GM12878 (cell line): ENCODE measurements around the gene CYTIP. TPM values are rescaled to one million over a fixed set of nuclear protein-coding genes. Genes with fewer than 3 reads are reported as not detected.

ENCODE experiments used
- ASH2L ChIP-seq: fragments of 300-600, 200-600 bp; sonication (generic); IDR thresholded peaks from 2 replicates; pipeline ENCODE4 v1.6.1; 2017; ENCODE audit warnings: low read depth, mild to moderate bottlenecking, borderline replicate concordance
- BCLAF1 ChIP-seq: fragments of 450-650 bp; IDR thresholded peaks from 2 replicates; pipeline ENCODE4 v1.6.1; 2017; ENCODE audit warnings: antibody characterized with exemption, mild to moderate bottlenecking, moderate library complexity
- CHD4 ChIP-seq: fragments of 200-600 bp; sonication (generic); IDR thresholded peaks from 2 replicates; pipeline ENCODE4 v1.6.1; 2016; ENCODE audit warnings: mild to moderate bottlenecking
- CTCF ChIP-seq, 3 experiments: IDR thresholded peaks in 2 of 3; conservative IDR thresholded peaks in 1 of 3; 2 replicates each; pipeline ENCODE4 v1.5.1; 2011; ENCODE audit warnings: low read depth in 3 of 3, low read length in 3 of 3, mild to moderate bottlenecking in 3 of 3, control low read depth in 2 of 3, moderate library complexity in 2 of 3, inconsistent platforms in 1 of 3, mixed read lengths in 1 of 3; ENCODE audit not compliant: control insufficient read depth in 2 of 3, insufficient read depth in 1 of 3; ENCODE audit errors: extremely low read depth in 1 of 3
- HDAC6 ChIP-seq: fragments of 200-600 bp; sonication (generic); IDR thresholded peaks from one replicate; pipeline ENCODE4 v1.8.0; 2017; ENCODE audit warnings: antibody characterized with exemption; ENCODE audit not compliant: unreplicated experiment
- HDGF ChIP-seq: fragments of 450-650 bp; IDR thresholded peaks from 2 replicates; pipeline ENCODE4 v1.6.1; 2016; ENCODE audit warnings: antibody characterized with exemption
- IKZF1 ChIP-seq: fragments of 450-650 bp; conservative IDR thresholded peaks from 2 replicates; pipeline ENCODE4 v1.6.1; 2017; ENCODE audit warnings: antibody characterized with exemption, mild to moderate bottlenecking
- IRF3 ChIP-seq: fragments of 450-650 bp; IDR thresholded peaks from 2 replicates; pipeline ENCODE4 v1.6.1; 2014; ENCODE audit warnings: mild to moderate bottlenecking
- KLF5 ChIP-seq: fragments of 450-650 bp; IDR thresholded peaks from 2 replicates; pipeline ENCODE4 v1.6.1; 2014; ENCODE audit warnings: mild to moderate bottlenecking; ENCODE audit not compliant: partially characterized antibody
- MEF2B ChIP-seq: fragments of 450-650 bp; IDR thresholded peaks from 2 replicates; pipeline ENCODE4 v1.6.1; 2018; ENCODE audit warnings: mild to moderate bottlenecking, moderate library complexity; ENCODE audit not compliant: partially characterized antibody, poor library complexity, severe bottlenecking
- MLLT1 ChIP-seq: fragments of 450-650 bp; IDR thresholded peaks from 2 replicates; pipeline ENCODE4 v1.6.1; 2016; ENCODE audit warnings: mild to moderate bottlenecking
- PAX5 ChIP-seq: IDR thresholded peaks from 2 replicates; pipeline ENCODE4 v1.6.1; 2011; ENCODE audit warnings: low read depth, low read length, borderline replicate concordance
- PAX8 ChIP-seq: fragments of 450-650 bp; IDR thresholded peaks from 2 replicates; pipeline ENCODE4 v1.6.1; 2017; ENCODE audit warnings: mild to moderate bottlenecking, moderate library complexity
- POU2F2 ChIP-seq: IDR thresholded peaks from 3 replicates; pipeline ENCODE4 v1.6.1; 2011; ENCODE audit warnings: low read depth, mild to moderate bottlenecking, low read length, borderline replicate concordance
- RUNX3 ChIP-seq: IDR thresholded peaks from 2 replicates; pipeline ENCODE4 v1.6.1; 2012; ENCODE audit warnings: low read length, inconsistent platforms
- SREBF2 ChIP-seq: IDR thresholded peaks from 2 replicates; pipeline ENCODE4 v1.6.1; 2012; ENCODE audit warnings: mild to moderate bottlenecking, low read length
- TCF12 ChIP-seq: IDR thresholded peaks from 2 replicates; pipeline ENCODE4 v1.6.1; 2011; ENCODE audit warnings: low read depth, mild to moderate bottlenecking, low read length
- ZNF592 ChIP-seq: fragments of 450-650 bp; IDR thresholded peaks from 2 replicates; pipeline ENCODE4 v1.6.1; 2017; ENCODE audit warnings: mild to moderate bottlenecking, moderate library complexity
- polyA plus RNA-seq, 11 experiments: library from polyadenylated mRNA; depleted of rRNA in 4 of 11; unstranded in 6 of 11; stranded (reverse) in 5 of 11; fragments of >200 nt; fragmentation: Nextera tagmentation in 4 of 11; fragmentation: Illumina TruSeq in 1 of 11; extraction: Ambion mirVana in 4 of 11; extraction: Trizol in 1 of 11; gene quantifications; 1 replicate in 1 of 11; 2 replicates in 10 of 11; pipeline versions ENCODE4 v1.2.1 to v1.2.3, GENCODE V29; 2011 to 2016; ENCODE audit warnings: inconsistent platforms in 2 of 11, missing spikeins in 2 of 11, low read depth in 1 of 11
- total RNA-seq, 4 experiments: library from RNA; depleted of rRNA in 3 of 4; stranded (reverse); fragments of >200 nt in 3 of 4; fragmentation: Illumina TruSeq in 1 of 4; extraction: Trizol in 1 of 4; gene quantifications; 2 replicates each; pipeline versions ENCODE4 v1.2.1 to v1.2.3, GENCODE V29; 2013 to 2021

Gene CYTIP
- total and polyA plus RNA-seq, 10 of the 15 experiments (the other 5 are each of a cell fraction or from before 2014, with no cell fraction given), result 55.1 to 178 (median 73.4) TPM

GRCh38 chr2:157468931-157469708 lies 25.2 kb upstream of the CYTIP start (continued):
- TF ChIP-seq CTCF (IDR thresholded peaks at IDR 0.05 in 2 of 3, conservative IDR thresholded peaks at IDR 0.05 in 1 of 3; ENCODE audit: control insufficient read depth in 2 of 3, extremely low read depth in 1 of 3, insufficient read depth in 1 of 3, low read depth in 3 of 3, low read length in 3 of 3) (no peak), HDAC6 (no peak), PAX8 (peak; percentile 89), IRF3 (no peak), PAX5 (peak; percentile 99), TCF12 (peak; percentile 84), SREBF2 (no peak), MEF2B (peak; percentile 88), CHD4 (no peak), ZNF592 (peak; percentile 62; the same call in 1 of the 2 replicates), MLLT1 (peak; percentile 80), POU2F2 (peak; percentile 93), IKZF1 (peak; percentile 89), KLF5 (peak; percentile 73), HDGF (0 out of 2 replicates have a peak, but pooled peaks have one; percentile 16), ASH2L (no peak), BCLAF1 (no peak), RUNX3 (peak; percentile 97)
